PC-9 (cell line): ENCODE data around the gene RFC4. TPM values are rescaled to one million over a fixed set of nuclear protein-coding genes. Genes with fewer than 3 reads are reported as not detected.

ENCODE experiments used
- BruUV-seq: library from RNA; stranded (reverse); fragments of 400-500 nt; replicated peaks from 2 replicates; lab custom pipeline; 2021; lab: Mats Ljungman, UMichigan
- CTCF ChIA-PET: fragments of 300-600 bp; sonication (Branson Sonifier 250); formaldehyde crosslinking; loops from one replicate; lab custom pipeline; 2022; ENCODE audit warnings: antibody characterized with exemption; lab: Charles Lee
- POLR2A ChIA-PET: fragments of 300-600 bp; sonication (Branson Sonifier 250); formaldehyde crosslinking; loops from one replicate; lab custom pipeline; 2022; ENCODE audit warnings: antibody characterized with exemption; ENCODE audit not compliant: unreplicated experiment; lab: Charles Lee
- DNase-seq, 2 experiments: peaks; one replicate each; pipeline versions ENCODE4 v3.0.0 to v3.0.0-alpha.2; 2015 to 2022; ENCODE audit warnings: mixed read lengths in 1 of 2
- H2AFZ ChIP-seq: fragments of 200-600 bp; sonication (generic); 2 replicates; pipeline ENCODE4 v1.8.1; 2017; ENCODE audit warnings: antibody characterized with exemption
- H3F3A ChIP-seq: fragments of 200-600 bp; sonication (generic); 2 replicates; pipeline ENCODE4 v1.8.1; 2017; ENCODE audit warnings: antibody characterized with exemption, mild to moderate bottlenecking, low read depth; ENCODE audit not compliant: insufficient read depth
- H3K27ac ChIP-seq: fragments of 200-600 bp; sonication (generic); 2 replicates; pipeline ENCODE4 v1.6.1; 2016; ENCODE audit warnings: mixed run types
- H3K27me3 ChIP-seq: fragments of 200-600 bp; sonication (generic); 2 replicates; pipeline ENCODE4 v1.6.1; 2016; ENCODE audit warnings: low read depth, mixed run types; ENCODE audit not compliant: insufficient read depth
- H3K36me3 ChIP-seq: fragments of 200-600 bp; sonication (generic); 2 replicates; pipeline ENCODE4 v1.6.1; 2016; ENCODE audit warnings: low read depth, mixed run types
- H3K4me1 ChIP-seq: fragments of 200-600 bp; sonication (generic); replicated peaks from 2 replicates; pipeline ENCODE4 v1.6.1; 2016; ENCODE audit warnings: mixed run types; ENCODE audit not compliant: insufficient read depth
- H3K4me2 ChIP-seq: fragments of 200-600 bp; sonication (generic); 2 replicates; pipeline ENCODE4 v1.6.1; 2017; ENCODE audit warnings: mixed run types
- H3K4me3 ChIP-seq: fragments of 200-600 bp; sonication (generic); 2 replicates; pipeline ENCODE4 v1.6.1; 2016; ENCODE audit warnings: mixed run types
- H3K79me2 ChIP-seq: fragments of 200-600 bp; sonication (generic); 2 replicates; pipeline ENCODE4 v1.6.1; 2017; ENCODE audit warnings: low read depth, mixed run types
- H3K9me2 ChIP-seq: fragments of 200-600 bp; sonication (generic); 2 replicates; pipeline ENCODE4 v1.8.1; 2017; ENCODE audit warnings: mild to moderate bottlenecking; ENCODE audit not compliant: insufficient read depth
- H3K9me3 ChIP-seq: fragments of 200-600 bp; sonication (generic); 2 replicates; pipeline ENCODE4 v1.8.1; 2016; ENCODE audit warnings: low read depth; ENCODE audit not compliant: insufficient read depth
- H4K20me1 ChIP-seq: fragments of 200-600 bp; sonication (generic); 2 replicates; pipeline ENCODE4 v1.8.1; 2017; ENCODE audit not compliant: insufficient read depth
- CTCF ChIP-seq: fragments of 200-600 bp; sonication (generic); conservative IDR thresholded peaks from 2 replicates; pipeline ENCODE4 v1.6.1; 2017; ENCODE audit warnings: mixed run types, antibody characterized with exemption, mild to moderate bottlenecking, moderate library complexity
- EZH2 ChIP-seq: fragments of 200-600 bp; sonication (generic); IDR thresholded peaks from 2 replicates; pipeline ENCODE4 v1.8.0; 2017; ENCODE audit warnings: antibody characterized with exemption, low read depth
- intact Hi-C: fragments of 100-400 bp; cut with micrococcal nuclease; formaldehyde crosslinking; loops from one replicate; pipeline ENCODE4 v1.10.0; 2022; ENCODE audit not compliant: unreplicated experiment
- total RNA-seq: library from RNA; stranded (reverse); gene quantifications from 2 replicates; pipeline ENCODE4 v1.2.3, GENCODE V29; 2021

RFC4 gene
- total RNA-seq, 1 experiment from 2014 or later = 94.5 TPM

DNA sequence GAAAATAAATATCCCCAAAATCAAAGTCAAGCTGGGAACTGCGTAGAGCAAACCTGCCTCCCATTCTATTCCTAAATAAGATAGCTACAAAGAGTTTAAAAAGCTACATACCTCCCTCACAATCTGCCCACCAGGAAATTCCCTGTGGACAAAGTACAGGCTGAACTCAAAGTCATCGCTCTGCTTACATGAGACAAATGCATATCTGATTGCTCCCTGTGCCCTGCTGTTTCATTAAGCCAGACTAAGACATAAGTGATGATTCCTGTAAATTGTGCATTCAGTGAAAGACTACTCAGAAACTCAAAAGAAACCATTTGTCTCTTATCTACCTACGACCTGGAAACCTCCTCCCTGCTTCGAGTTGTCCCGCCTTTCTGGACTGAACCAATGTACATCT is 51.4 kb downstream of the RFC4 start:
- H3K27ac ChIP-seq = no peak overlapping the region
- POLR2A ChIA-PET = interaction anchor here (0.6 kb wide), 1 partner anchor 33 kb away, joined by 7 read pairs; no protein-coding TSS in a partner anchor
- BruUV-seq = no TSS peak

DNA sequence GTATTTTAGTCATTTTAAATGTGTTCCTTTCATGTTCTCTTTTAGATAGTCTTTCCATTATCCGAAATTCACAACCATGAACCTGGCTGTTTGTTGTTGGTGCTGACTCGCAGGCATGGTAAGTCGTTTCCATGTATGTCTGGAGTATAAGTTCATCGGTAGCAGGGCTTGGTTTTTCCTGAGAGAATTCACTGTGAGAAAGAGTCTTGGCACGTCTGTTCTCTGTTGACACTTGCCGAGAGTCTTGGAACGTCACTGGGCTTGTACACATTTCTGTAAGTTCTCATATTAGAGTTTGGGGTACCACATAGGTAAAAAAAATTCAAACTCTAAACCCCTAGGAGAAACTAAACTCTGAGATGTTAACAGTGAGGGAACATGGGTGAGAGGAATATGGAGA is 52.3 kb downstream of the RFC4 start:
- H3K9me2 ChIP-seq = no peaks in the 10 kb centered on the region
- no peaks in the 10 kb centered on the region for H3K36me3 ChIP-seq
- CTCF ChIA-PET = interaction anchor here (0.6 to 2.8 kb wide), 5 partner anchors 96 to 1115 kb away, joined by 3 to 14 read pairs (median 6); no protein-coding TSS in a partner anchor
- no peak for TF ChIP-seq CTCF
- TF ChIP-seq EZH2 = no peak
- no peaks in the 10 kb centered on the region for H4K20me1 ChIP-seq
- no peak for DNase-seq
- POLR2A ChIA-PET = interaction anchor here (0.6 to 0.7 kb wide), 2 partner anchors 29 to 956 kb away, joined by 4 to 19 read pairs; partner anchors contain the start of gene EIF4A2
- H3K27me3 ChIP-seq = no peaks in the 10 kb centered on the region
- H2AFZ ChIP-seq = peak overlapping the region; percentile 83; the same call in 1 of the 2 replicates
- peaks cover 14% of the 10 kb centered on the region for H3F3A ChIP-seq
- H3K9me3 ChIP-seq = no peaks in the 10 kb centered on the region
- H3K4me1 ChIP-seq = peaks cover 31% of the 10 kb centered on the region
- peak overlapping the region; percentile 91 for H3K27ac ChIP-seq
- BruUV-seq = no TSS peak
- intact Hi-C loops = loop anchor here (5.0 kb wide), 2 partner anchors 187 to 497 kb away; partner anchors contain the start of gene TBCCD1
- H3K4me3 ChIP-seq = peak overlapping the region; percentile 46; the same call in 1 of the 2 replicates
- no peaks in the 10 kb centered on the region for H3K79me2 ChIP-seq
- peak overlapping the region; percentile 82 for H3K4me2 ChIP-seq

More for the DNA sequence above, 51.4 kb downstream of the RFC4 start:
- H2AFZ ChIP-seq = no peak overlapping the region
- H3K4me3 ChIP-seq = no peak overlapping the region
- no peaks in the 10 kb centered on the region for H3K9me2 ChIP-seq
- intact Hi-C loops = loop anchor here (5.0 kb wide), 2 partner anchors 188 to 498 kb away; partner anchors contain the start of gene TBCCD1
- no peaks in the 10 kb centered on the region for H3K36me3 ChIP-seq
- TF ChIP-seq CTCF (no peak), EZH2 (no peak)
- no peak for DNase-seq
- no peaks in the 10 kb centered on the region for H3K9me3 ChIP-seq
- H3K27me3 ChIP-seq = no peaks in the 10 kb centered on the region
- CTCF ChIA-PET = interaction anchor here (0.6 kb wide), 1 partner anchor 33 kb away, joined by 20 read pairs; no protein-coding TSS in a partner anchor
- no peak overlapping the region for H3K4me2 ChIP-seq
- peaks cover 19% of the 10 kb centered on the region for H3F3A ChIP-seq
- H3K79me2 ChIP-seq = no peaks in the 10 kb centered on the region
- peaks cover 39% of the 10 kb centered on the region for H3K4me1 ChIP-seq
- H4K20me1 ChIP-seq = no peaks in the 10 kb centered on the region

GRCh38 chr3:186751480-186751879 is 54.8 kb downstream of the RFC4 start:
- H3K36me3 ChIP-seq = no peaks in the 10 kb centered on the region
- no peaks in the 10 kb centered on the region for H4K20me1 ChIP-seq
- BruUV-seq = no TSS peak
- no peak overlapping the region for H2AFZ ChIP-seq
- no peak for DNase-seq
- no peak overlapping the region for H3K4me2 ChIP-seq
- intact Hi-C loops = loop anchor here (5.0 kb wide), 2 partner anchors 184 to 494 kb away; partner anchors contain the start of gene TBCCD1
- H3K27ac ChIP-seq = peak overlapping the region; percentile 91; the same call in 1 of the 2 replicates
- POLR2A ChIA-PET = interaction anchor here (0.6 kb wide), 1 partner anchor 164 kb away, joined by 4 read pairs; no protein-coding TSS in a partner anchor
- no peaks in the 10 kb centered on the region for H3K9me3 ChIP-seq
- H3K9me2 ChIP-seq = no peaks in the 10 kb centered on the region
- H3K4me1 ChIP-seq = peaks cover 31% of the 10 kb centered on the region
- TF ChIP-seq EZH2 (no peak), CTCF (no peak)
- no peaks in the 10 kb centered on the region for H3K27me3 ChIP-seq
- no peak overlapping the region for H3K4me3 ChIP-seq
- H3K79me2 ChIP-seq = no peaks in the 10 kb centered on the region
- CTCF ChIA-PET = interaction anchor here (0.6 to 2.8 kb wide), 3 partner anchors 135 to 162 kb away, joined by 3 to 11 read pairs (median 6); no protein-coding TSS in a partner anchor
- H3F3A ChIP-seq = peaks cover 14% of the 10 kb centered on the region
